Epithelial cell of esophagus (primary cell): Measurements from ENCODE around the gene ZNF439.
"Not testable (repeated sequence)": the region's sequence is repeated elsewhere in the genome, so short reads cannot be mapped to it uniquely, and the experiment has no call there.

ENCODE experiments used
- DNase-seq: peaks from one replicate; pipeline ENCODE4 v3.0.0; 2010; ENCODE audit warnings: low read depth
- H3K4me3 ChIP-seq: 2 replicates; pipeline ENCODE4 v1.5.1; 2011; ENCODE audit warnings: mild to moderate bottlenecking, low read length, control low read depth
- CTCF ChIP-seq: IDR thresholded peaks from 2 replicates; pipeline ENCODE4 v1.5.1; 2011; ENCODE audit warnings: low read depth, mild to moderate bottlenecking, low read length, control low read depth, inconsistent platforms; ENCODE audit not compliant: insufficient read depth; ENCODE audit errors: missing control alignments

Gene ZNF439

GRCh38 chr19:11853358-11853757 lies 4.8 kb downstream of the ZNF439 start:
- no peak for TF ChIP-seq CTCF
- no peak for DNase-seq
- no peak overlapping the region for H3K4me3 ChIP-seq

GRCh38 chr19:11856596-11857250 lies 8.2 kb downstream of the ZNF439 start:
- DNase-seq = peak; percentile 75
- no peak overlapping the region for H3K4me3 ChIP-seq
- no peak for TF ChIP-seq CTCF

GRCh38 chr19:11860721-11861120 lies 12.2 kb downstream of the ZNF439 start:
- no peak for TF ChIP-seq CTCF
- DNase-seq = no peak
- H3K4me3 ChIP-seq = no peak overlapping the region

- H3K4me3 ChIP-seq = no peak overlapping the region
- DNase-seq = no peak
- no peak for TF ChIP-seq CTCF
These were observed 12.8 kb downstream of the ZNF439 start for GRCh38 chr19:11861301-11861700.

GRCh38 chr19:11867766-11868165 lies 19.2 kb downstream of the ZNF439 start:
- DNase-seq, H3K4me3 ChIP-seq: not testable (repeated sequence)

- TF ChIP-seq CTCF = no peak
- no peak overlapping the region for H3K4me3 ChIP-seq
These were observed 19.7 kb downstream of the ZNF439 start for GRCh38 chr19:11868188-11868587.

GRCh38 chr19:11872624-11873023 lies 24.1 kb downstream of the ZNF439 start:
- TF ChIP-seq CTCF = no peak
- no peak for DNase-seq

More at GRCh38 chr19:11868188-11868587, 19.7 kb downstream of the ZNF439 start:
- DNase-seq = no peak

GRCh38 chr19:11873762-11874161 lies 25.2 kb downstream of the ZNF439 start:
- H3K4me3 ChIP-seq = no peak overlapping the region
- no peak for DNase-seq
- no peak for TF ChIP-seq CTCF

More at GRCh38 chr19:11872624-11873023, 24.1 kb downstream of the ZNF439 start:
- H3K4me3 ChIP-seq = no peak overlapping the region
